Common myeloid progenitor, CD34-positive (primary cell): ENCODE results near the gene MYO6.

Source experiments
- CTCF ChIA-PET: fragments of 350-600 bp; sonication (Branson Sonifier 250); formaldehyde crosslinking; loops from one replicate; lab custom pipeline; 2021; ENCODE audit warnings: antibody characterized with exemption; lab: Charles Lee
- POLR2A ChIA-PET: fragments of 350-600 bp; sonication (Branson Sonifier 250); formaldehyde crosslinking; loops from one replicate; lab custom pipeline; 2021; ENCODE audit warnings: antibody characterized with exemption; lab: Charles Lee
- DNase-seq, 3 donors: peaks; one replicate each; pipeline versions ENCODE4 v3.0.0 to v3.0.0-alpha.2; 2013
- H3K27ac ChIP-seq, 2 experiments: 1 replicate in 1 of 2; 2 replicates in 1 of 2; pipeline ENCODE4 v1.7.0; 2013; ENCODE audit warnings: inconsistent platforms in 2 of 2, low read length in 2 of 2, mild to moderate bottlenecking in 2 of 2, low read depth in 1 of 2, moderate library complexity in 1 of 2; ENCODE audit not compliant: severe bottlenecking in 2 of 2, insufficient read depth in 1 of 2, poor library complexity in 1 of 2
- H3K27me3 ChIP-seq, 5 experiments: replicated peaks in 2 of 5; 1 replicate in 3 of 5; 2 replicates in 2 of 5; pipeline versions ENCODE4 v1.6.1 to v1.7.0; 2013; ENCODE audit warnings: low read length in 4 of 5, mild to moderate bottlenecking in 2 of 5, moderate library complexity in 2 of 5, inconsistent platforms in 1 of 5; ENCODE audit not compliant: insufficient read depth in 5 of 5, control insufficient read depth in 4 of 5
- H3K36me3 ChIP-seq, 4 experiments: 1 replicate in 2 of 4; 2 replicates in 2 of 4; pipeline versions ENCODE4 v1.6.1 to v1.7.0; 2013; ENCODE audit warnings: low read length in 3 of 4, control low read depth in 1 of 4, mild to moderate bottlenecking in 1 of 4; ENCODE audit not compliant: control insufficient read depth in 4 of 4, insufficient read depth in 4 of 4
- H3K4me1 ChIP-seq, 4 experiments: 1 replicate in 3 of 4; 2 replicates in 1 of 4; pipeline versions ENCODE4 v1.6.1 to v1.7.1; 2013; ENCODE audit warnings: low read length in 3 of 4, mild to moderate bottlenecking in 3 of 4, control low read depth in 1 of 4, inconsistent platforms in 1 of 4, moderate library complexity in 1 of 4; ENCODE audit not compliant: control insufficient read depth in 4 of 4, insufficient read depth in 4 of 4; ENCODE audit errors: control extremely low read depth in 1 of 4
- H3K4me3 ChIP-seq, 7 experiments: 1 replicate in 4 of 7; 2 replicates in 3 of 7; pipeline versions ENCODE4 v1.5.1 to v1.7.0; 2013; ENCODE audit warnings: mild to moderate bottlenecking in 7 of 7, low read length in 6 of 7, moderate library complexity in 6 of 7, inconsistent platforms in 2 of 7, low read depth in 2 of 7, control low read depth in 1 of 7; ENCODE audit not compliant: insufficient read depth in 4 of 7, control insufficient read depth in 1 of 7; ENCODE audit errors: extremely low read depth in 1 of 7
- H3K9me3 ChIP-seq, 5 experiments: 1 replicate in 4 of 5; 2 replicates in 1 of 5; pipeline versions ENCODE4 v1.6.1 to v1.7.1; 2013; ENCODE audit warnings: low read length in 4 of 5, mild to moderate bottlenecking in 2 of 5, inconsistent platforms in 1 of 5, low read depth in 1 of 5, moderate library complexity in 1 of 5; ENCODE audit not compliant: control insufficient read depth in 4 of 5, insufficient read depth in 2 of 5; ENCODE audit errors: control extremely low read depth in 1 of 5
- WGBS: methylation state at CpG from one replicate; pipeline ENCODE4 v1.1.5; 2013; ENCODE audit not compliant: insufficient coverage; 5-methylcytosine and 5-hydroxymethylcytosine counted together

MYO6 gene

GRCh38 chr6:75936682-75937081 lies 187.6 kb downstream of the MYO6 start:
- H3K27ac ChIP-seq: no peak overlapping the region
- 90% methylated on average over 3 of the region's 3 CpGs for WGBS
- peaks cover 0 to 28% (median 20%) of the 10 kb centered on the region in 5 experiments for H3K27me3 ChIP-seq
- ChIA-PET POLR2A (no interaction called here), CTCF (interaction anchor here (0.9 kb wide), 1 partner anchor 24 kb away, joined by 3 read pairs; no protein-coding TSS in a partner anchor)
- H3K9me3 ChIP-seq: no peaks in the 10 kb centered on the region
- peaks cover 0 to 10% (median 8%) of the 10 kb centered on the region in 4 experiments for H3K4me1 ChIP-seq
- DNase-seq: no peak
- no peak overlapping the region for H3K4me3 ChIP-seq
- no peaks in the 10 kb centered on the region for H3K36me3 ChIP-seq

- peaks cover 0 to 10% (median 8%) of the 10 kb centered on the region in 4 experiments for H3K4me1 ChIP-seq
- no peak for DNase-seq
- 75% methylated on average over 1 of the region's 2 CpGs for WGBS
- no peaks in the 10 kb centered on the region for H3K9me3 ChIP-seq
- H3K4me3 ChIP-seq: no peak overlapping the region
- H3K27me3 ChIP-seq: peaks cover 0 to 28% (median 20%) of the 10 kb centered on the region in 5 experiments
- no peaks in the 10 kb centered on the region for H3K36me3 ChIP-seq
- POLR2A ChIA-PET: no interaction called here
- H3K27ac ChIP-seq: no peak overlapping the region
- CTCF ChIA-PET: interaction anchor here (1.1 kb wide), 1 partner anchor 11 kb away, joined by 3 read pairs; no protein-coding TSS in a partner anchor
Measured at GRCh38 chr6:75937846-75938245, 188.8 kb downstream of the MYO6 start.

- Histone ChIP-seq H3K27ac (no peak overlapping the region), H3K9me3 (no peaks in the 10 kb centered on the region), H3K27me3 (peaks cover 0 to 18% (median 12%) of the 10 kb centered on the region in 5 experiments), H3K4me1 (peaks cover 0 to under 1% (median 0%) of the 10 kb centered on the region in 4 experiments), H3K36me3 (no peaks in the 10 kb centered on the region), H3K4me3 (no peak overlapping the region)
- POLR2A ChIA-PET: no interaction called here
- CTCF ChIA-PET: interaction anchor here (2.0 kb wide), 1 partner anchor 9 kb away, joined by 7 read pairs; no protein-coding TSS in a partner anchor
- WGBS: 100% methylated on average over 1 of the region's 4 CpGs
- no peak for DNase-seq
Measured at GRCh38 chr6:75940564-75940963, 191.5 kb downstream of the MYO6 start.

GRCh38 chr6:75941509-75941908 lies 192.5 kb downstream of the MYO6 start:
- H3K36me3 ChIP-seq: no peaks in the 10 kb centered on the region
- no peak overlapping the region for H3K4me3 ChIP-seq
- no peaks in the 10 kb centered on the region for H3K9me3 ChIP-seq
- peaks cover 0 to 11% (median 5%) of the 10 kb centered on the region in 5 experiments for H3K27me3 ChIP-seq
- no peak overlapping the region for H3K27ac ChIP-seq
- WGBS: no CpG with 5 or more reads among the region's 1 CpG
- CTCF ChIA-PET: interaction anchor here (2.0 kb wide), 1 partner anchor 10 kb away, joined by 7 read pairs; no protein-coding TSS in a partner anchor
- POLR2A ChIA-PET: no interaction called here
- DNase-seq: no peak
- no peaks in the 10 kb centered on the region for H3K4me1 ChIP-seq

GRCh38 chr6:75943381-75943780 lies 194.3 kb downstream of the MYO6 start:
- ChIA-PET CTCF (no interaction called here), POLR2A (no interaction called here)
- Histone ChIP-seq H3K27me3 (peaks cover 0 to 3% (median 2%) of the 10 kb centered on the region in 5 experiments), H3K4me3 (no peak overlapping the region), H3K27ac (no peak overlapping the region), H3K9me3 (no peaks in the 10 kb centered on the region), H3K36me3 (no peaks in the 10 kb centered on the region), H3K4me1 (no peaks in the 10 kb centered on the region)
- DNase-seq: no peak
- 85% methylated on average over 2 of the region's 2 CpGs for WGBS

GRCh38 chr6:75946146-75946831 lies 197.2 kb downstream of the MYO6 start:
- CTCF ChIA-PET: interaction anchor here (0.9 to 1.1 kb wide), 2 partner anchors 12 to 15 kb away, joined by 3 to 4 read pairs; no protein-coding TSS in a partner anchor
- Histone ChIP-seq H3K36me3 (no peaks in the 10 kb centered on the region), H3K4me1 (no peaks in the 10 kb centered on the region), H3K9me3 (no peaks in the 10 kb centered on the region), H3K4me3 (no peak overlapping the region), H3K27ac (no peak overlapping the region), H3K27me3 (peaks cover 0 to 3% (median 2%) of the 10 kb centered on the region in 5 experiments)
- no peak for DNase-seq
- WGBS: 71% methylated on average over 2 of the region's 4 CpGs
- POLR2A ChIA-PET: no interaction called here

- Histone ChIP-seq H3K9me3 (no peaks in the 10 kb centered on the region), H3K4me1 (no peaks in the 10 kb centered on the region), H3K4me3 (no peak overlapping the region), H3K36me3 (no peaks in the 10 kb centered on the region), H3K27me3 (peaks cover 0 to 3% (median 2%) of the 10 kb centered on the region in 5 experiments), H3K27ac (no peak overlapping the region)
- POLR2A ChIA-PET: no interaction called here
- DNase-seq: no peak
- CTCF ChIA-PET: no interaction called here
- 87% methylated on average over 5 of the region's 5 CpGs for WGBS
Measured at GRCh38 chr6:75947935-75948334, 198.9 kb downstream of the MYO6 start.
